HepG2 (cell line): ENCODE measurements around the gene CCDC142. TPM values are rescaled to one million over a fixed set of nuclear protein-coding genes. Genes with fewer than 3 reads are reported as not detected.

Source experiments
- ATAC-seq: fragments of 200-7000 bp; cut with Tn5 transposase; 3 replicates; pipeline ENCODE4 v1.9.1; 2020; ENCODE audit warnings: mild to moderate bottlenecking, moderate library complexity
- BruUV-seq: library from RNA; stranded (reverse); fragments of 400-500 nt; replicated peaks from 2 replicates; lab custom pipeline; 2021; lab: Mats Ljungman, UMichigan
- CTCF ChIA-PET: fragments of 300-600 bp; formaldehyde crosslinking; extraction: SDS; loops from one replicate; lab custom pipeline; 2021; ENCODE audit warnings: low total read pairs, inconsistent platforms, low intra/inter-chr PET ratio; lab: Yijun Ruan, JAX
- POLR2A ChIA-PET: fragments of 350-600 bp; sonication (Branson Sonifier 250); formaldehyde crosslinking; loops from one replicate; lab custom pipeline; 2020; ENCODE audit warnings: antibody characterized with exemption, inconsistent platforms; lab: Yijun Ruan, JAX
- DNase-seq: peaks from one replicate; pipeline ENCODE4 v3.0.0-alpha.2; 2015; ENCODE audit warnings: low spot score
- FAIRE-seq: peaks from 3 replicates; lab custom pipeline; 2011; peaks lifted over from hg19 to GRCh38; lab: Jason Lieb, UNC
- H2AFZ ChIP-seq: one replicate; pipeline ENCODE4 v1.6.1; 2011; ENCODE audit warnings: low read length, inconsistent platforms
- H3K27ac ChIP-seq: fragments of 300-600 bp; 3 replicates; pipeline ENCODE4 v1.8.0; 2011; ENCODE audit warnings: mixed run types, mild to moderate bottlenecking, mixed read lengths, low read length, inconsistent platforms; ENCODE audit not compliant: insufficient read depth; ENCODE audit errors: extremely low read length
- H3K27me3 ChIP-seq, 2 experiments: fragments of 200-600 bp in 1 of 2; 2 replicates in 1 of 2; 3 replicates in 1 of 2; pipeline versions ENCODE4 v1.6.0 to v1.8.0; 2011; ENCODE audit warnings: low read length in 2 of 2, mild to moderate bottlenecking in 2 of 2, moderate library complexity in 2 of 2, inconsistent platforms in 1 of 2; ENCODE audit not compliant: insufficient read depth in 2 of 2, control insufficient read depth in 1 of 2
- H3K36me3 ChIP-seq, 2 experiments: fragments of 200-600 bp in 1 of 2; replicated peaks in 1 of 2; 2 replicates in 1 of 2; 3 replicates in 1 of 2; pipeline versions ENCODE4 v1.5.1 to v1.8.0; 2011; ENCODE audit warnings: low read length in 2 of 2, inconsistent platforms in 1 of 2; ENCODE audit not compliant: insufficient read depth in 2 of 2, control insufficient read depth in 1 of 2
- H3K4me1 ChIP-seq: 2 replicates; pipeline ENCODE4 v1.5.1; 2012; ENCODE audit warnings: low read length, inconsistent platforms; ENCODE audit not compliant: insufficient read depth
- H3K4me2 ChIP-seq: 2 replicates; pipeline ENCODE4 v1.6.0; 2011; ENCODE audit warnings: low read depth, low read length, inconsistent platforms
- H3K4me3 ChIP-seq, 3 experiments: fragments of 200-600 bp in 1 of 3; sonication (generic), shearing (Covaris generic) in 1 of 3; replicated peaks in 1 of 3; 2 replicates each; pipeline ENCODE4 v1.5.1; 2011 to 2016; ENCODE audit warnings: low read length in 3 of 3, inconsistent platforms in 2 of 3, low read depth in 2 of 3, mild to moderate bottlenecking in 2 of 3, control low read depth in 1 of 3, mixed read lengths in 1 of 3; ENCODE audit not compliant: insufficient read depth in 1 of 3
- H3K79me2 ChIP-seq: one replicate; pipeline ENCODE4 v1.6.1; 2011; ENCODE audit warnings: low read length, inconsistent platforms; ENCODE audit not compliant: insufficient read depth
- H3K9ac ChIP-seq: 2 replicates; pipeline ENCODE4 v1.6.0; 2011; ENCODE audit warnings: mild to moderate bottlenecking, low read depth, low read length, inconsistent platforms; ENCODE audit not compliant: insufficient read depth
- H3K9me3 ChIP-seq: 2 replicates; pipeline ENCODE4 v1.5.1; 2012; ENCODE audit warnings: mild to moderate bottlenecking, low read length
- H4K20me1 ChIP-seq: 2 replicates; pipeline ENCODE4 v1.6.0; 2011; ENCODE audit warnings: inconsistent platforms, mild to moderate bottlenecking, low read length, moderate library complexity; ENCODE audit not compliant: insufficient read depth
- ELF4 ChIP-seq: sonication (generic); formaldehyde crosslinking; IDR thresholded peaks from 2 replicates; pipeline ENCODE4 v1.5.0; 2020; ENCODE audit warnings: missing genetic modification reagents, mild to moderate bottlenecking, moderate library complexity, borderline replicate concordance
- HNF4G ChIP-seq, 2 experiments: sonication (generic) in 1 of 2; formaldehyde crosslinking in 1 of 2; IDR thresholded peaks; 2 replicates each; pipeline versions ENCODE4 v1.4.0 to v1.6.1; 2011 to 2020; ENCODE audit warnings: borderline replicate concordance in 2 of 2, low read depth in 2 of 2, mild to moderate bottlenecking in 2 of 2, low read length in 1 of 2, missing genetic modification reagents in 1 of 2, moderate library complexity in 1 of 2
- MTERF4 ChIP-seq: sonication (generic); formaldehyde crosslinking; IDR thresholded peaks from 2 replicates; pipeline ENCODE4 v1.8.0; 2023; ENCODE audit warnings: mild to moderate bottlenecking, missing genetic modification reagents
- NFIC ChIP-seq: IDR thresholded peaks from 2 replicates; pipeline ENCODE4 v1.6.1; 2012; ENCODE audit warnings: mild to moderate bottlenecking, low read length, inconsistent platforms
- RFX3 ChIP-seq: IDR thresholded peaks from 2 replicates; pipeline ENCODE4 v1.6.1; 2016; ENCODE audit warnings: missing biosample characterization, missing genetic modification reagents
- SMYD3 ChIP-seq: sonication (generic); formaldehyde crosslinking; IDR thresholded peaks from 2 replicates; pipeline ENCODE4 v1.8.1; 2023; ENCODE audit warnings: mild to moderate bottlenecking, missing genetic modification reagents
- ZNF263 ChIP-seq: sonication (generic); formaldehyde crosslinking; IDR thresholded peaks from 2 replicates; pipeline ENCODE4 v1.4.0; 2020; ENCODE audit warnings: missing genetic modification reagents
- ZNF431 ChIP-seq: sonication (generic); formaldehyde crosslinking; IDR thresholded peaks from 2 replicates; pipeline ENCODE4 v1.9.0; 2022; ENCODE audit warnings: missing genetic modification reagents, low read depth, mild to moderate bottlenecking, borderline replicate concordance
- ZNF747 ChIP-seq: sonication (generic); formaldehyde crosslinking; IDR thresholded peaks from 2 replicates; pipeline ENCODE4 v1.8.1; 2023; ENCODE audit warnings: missing genetic modification reagents, mild to moderate bottlenecking, borderline replicate concordance
- WGBS: methylation state at CpG from one replicate; pipeline ENCODE4 v1.1.6; 2017; ENCODE audit warnings: low lambda C conversion rate; 5-methylcytosine and 5-hydroxymethylcytosine counted together
- in situ Hi-C: cut with HindIII; loops from 2 replicates; pipeline ENCODE4 v1.10.0; 2017; ENCODE audit warnings: low pct_unique_long_range_greater_than_20kb; ENCODE audit not compliant: extremely low pct_ligation_motif_present
- intact Hi-C: fragments of 100-400 bp; cut with micrococcal nuclease; formaldehyde crosslinking; loops from one replicate; pipeline ENCODE4 v1.10.0; 2022; ENCODE audit not compliant: unreplicated experiment
- polyA plus RNA-seq, 8 experiments: library from polyadenylated mRNA; depleted of rRNA in 3 of 8; stranded (reverse) in 7 of 8; unstranded in 1 of 8; fragments of >200 nt; fragmentation: Illumina TruSeq in 4 of 8; extraction: Trizol in 4 of 8; gene quantifications; 2 replicates each; pipeline versions ENCODE4 v1.2.1 to v1.2.3, GENCODE V29; 2011 to 2016; ENCODE audit warnings: low read depth in 4 of 8, missing spikeins in 1 of 8, mixed read lengths in 1 of 8; ENCODE audit not compliant: insufficient read depth in 1 of 8
- total RNA-seq, 5 experiments: library from RNA; depleted of rRNA; stranded (reverse); fragments of >200 nt; fragmentation: Illumina TruSeq; extraction: Trizol; gene quantifications; 2 replicates each; pipeline ENCODE4 v1.2.3, GENCODE V29; 2016; ENCODE audit warnings: low read depth in 1 of 5
- TF ChIP-seq, protein P1 (sequence below): IDR thresholded peaks from 2 replicates; pipeline ENCODE4 v1.6.1; 2012; ENCODE audit warnings: low read length, improper control_type of control experiment
- TF ChIP-seq, protein P2 (sequence below): sonication (generic); formaldehyde crosslinking; IDR thresholded peaks from 2 replicates; pipeline ENCODE4 v1.5.1; 2020; ENCODE audit warnings: mild to moderate bottlenecking, missing genetic modification reagents, moderate library complexity

The CCDC142 gene
- total and polyA plus RNA-seq, 2 of the 13 experiments (the other 11 are each of a cell fraction or from before 2014, with no cell fraction given): 14.7 to 30.4 TPM

DNA sequence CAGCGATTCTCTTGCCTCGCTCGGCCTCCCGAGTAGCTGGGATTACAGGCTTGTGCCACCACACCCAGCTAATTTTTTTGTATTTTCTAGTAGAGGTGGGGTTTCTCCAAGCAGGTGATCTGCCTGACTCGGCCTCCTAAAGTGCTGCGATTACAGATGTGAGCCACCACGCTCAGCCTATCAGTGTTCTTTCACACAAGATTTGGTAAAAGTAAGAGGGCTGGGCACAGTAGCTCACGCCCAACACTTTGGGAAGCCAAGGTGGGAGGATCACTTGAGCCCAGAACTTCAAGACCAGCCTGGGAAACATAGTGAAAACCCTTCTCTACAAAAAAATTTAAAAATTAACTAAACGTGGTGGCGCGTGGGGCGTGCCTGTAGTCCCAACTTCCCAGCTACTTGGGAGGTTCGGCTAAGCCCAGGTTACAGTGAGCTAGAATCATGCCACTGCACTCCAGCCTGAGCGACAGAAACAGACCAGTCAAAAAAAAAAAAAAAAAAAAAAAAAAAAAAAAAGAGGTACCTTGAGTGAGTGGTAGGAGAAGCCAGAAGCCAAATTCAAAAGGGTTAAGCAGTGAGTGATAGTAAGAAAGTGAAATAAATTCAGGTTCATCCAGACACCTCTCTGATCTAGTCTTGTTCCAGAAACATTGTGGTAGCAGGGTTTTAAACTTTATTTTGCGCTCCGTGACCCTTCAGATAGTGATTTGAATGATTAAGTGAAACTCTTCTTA, 11.3 kb downstream of the CCDC142 start:
- CTCF ChIA-PET: no interaction called here
- FAIRE-seq: no peak
- 0 out of 2 replicates have a peak, but pooled peaks have one; percentile 26 for TF ChIP-seq ZNF431 (CRISPR knock-in tag)
- TF ChIP-seq, protein P1, sequence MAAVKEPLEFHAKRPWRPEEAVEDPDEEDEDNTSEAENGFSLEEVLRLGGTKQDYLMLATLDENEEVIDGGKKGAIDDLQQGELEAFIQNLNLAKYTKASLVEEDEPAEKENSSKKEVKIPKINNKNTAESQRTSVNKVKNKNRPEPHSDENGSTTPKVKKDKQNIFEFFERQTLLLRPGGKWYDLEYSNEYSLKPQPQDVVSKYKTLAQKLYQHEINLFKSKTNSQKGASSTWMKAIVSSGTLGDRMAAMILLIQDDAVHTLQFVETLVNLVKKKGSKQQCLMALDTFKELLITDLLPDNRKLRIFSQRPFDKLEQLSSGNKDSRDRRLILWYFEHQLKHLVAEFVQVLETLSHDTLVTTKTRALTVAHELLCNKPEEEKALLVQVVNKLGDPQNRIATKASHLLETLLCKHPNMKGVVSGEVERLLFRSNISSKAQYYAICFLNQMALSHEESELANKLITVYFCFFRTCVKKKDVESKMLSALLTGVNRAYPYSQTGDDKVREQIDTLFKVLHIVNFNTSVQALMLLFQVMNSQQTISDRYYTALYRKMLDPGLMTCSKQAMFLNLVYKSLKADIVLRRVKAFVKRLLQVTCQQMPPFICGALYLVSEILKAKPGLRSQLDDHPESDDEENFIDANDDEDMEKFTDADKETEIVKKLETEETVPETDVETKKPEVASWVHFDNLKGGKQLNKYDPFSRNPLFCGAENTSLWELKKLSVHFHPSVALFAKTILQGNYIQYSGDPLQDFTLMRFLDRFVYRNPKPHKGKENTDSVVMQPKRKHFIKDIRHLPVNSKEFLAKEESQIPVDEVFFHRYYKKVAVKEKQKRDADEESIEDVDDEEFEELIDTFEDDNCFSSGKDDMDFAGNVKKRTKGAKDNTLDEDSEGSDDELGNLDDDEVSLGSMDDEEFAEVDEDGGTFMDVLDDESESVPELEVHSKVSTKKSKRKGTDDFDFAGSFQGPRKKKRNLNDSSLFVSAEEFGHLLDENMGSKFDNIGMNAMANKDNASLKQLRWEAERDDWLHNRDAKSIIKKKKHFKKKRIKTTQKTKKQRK: no peak
- TF ChIP-seq MTERF4: no peak
- TF ChIP-seq ZNF747 (CRISPR knock-in tag): no peak
- TF ChIP-seq NFIC: 0 out of 2 replicates have a peak, but pooled peaks have one; percentile 28
- no peak for TF ChIP-seq HNF4G (IDR thresholded peaks at IDR 0.05; ENCODE audit: borderline replicate concordance, low read depth, low read length)
- TF ChIP-seq HNF4G (CRISPR knock-in tag; IDR thresholded peaks at IDR 0.05; ENCODE audit: borderline replicate concordance, low read depth): no peak
- TF ChIP-seq, protein P2, sequence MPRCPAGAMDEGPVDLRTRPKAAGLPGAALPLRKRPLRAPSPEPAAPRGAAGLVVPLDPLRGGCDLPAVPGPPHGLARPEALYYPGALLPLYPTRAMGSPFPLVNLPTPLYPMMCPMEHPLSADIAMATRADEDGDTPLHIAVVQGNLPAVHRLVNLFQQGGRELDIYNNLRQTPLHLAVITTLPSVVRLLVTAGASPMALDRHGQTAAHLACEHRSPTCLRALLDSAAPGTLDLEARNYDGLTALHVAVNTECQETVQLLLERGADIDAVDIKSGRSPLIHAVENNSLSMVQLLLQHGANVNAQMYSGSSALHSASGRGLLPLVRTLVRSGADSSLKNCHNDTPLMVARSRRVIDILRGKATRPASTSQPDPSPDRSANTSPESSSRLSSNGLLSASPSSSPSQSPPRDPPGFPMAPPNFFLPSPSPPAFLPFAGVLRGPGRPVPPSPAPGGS (CRISPR knock-in tag): no peak
- TF ChIP-seq RFX3 (CRISPR knock-in tag): no peak
- TF ChIP-seq SMYD3: no peak
- peak; percentile 23; the same call in 1 of the 2 replicates for TF ChIP-seq ZNF263
- TF ChIP-seq ELF4 (CRISPR knock-in tag): no peak

More for the DNA sequence above, 11.3 kb downstream of the CCDC142 start:
- Histone ChIP-seq H3K4me2 (peak overlapping the region; percentile 95), H4K20me1 (no peaks in the 10 kb centered on the region), H3K79me2 (peaks cover 2% of the 10 kb centered on the region), H3K9me3 (no peaks in the 10 kb centered on the region), H3K9ac (peak overlapping the region; percentile 86), H3K4me3 (peak overlapping the region; percentile 67 to 91 (median 83)), H3K27ac (peak overlapping the region; percentile 83), H3K27me3 (no peaks in the 10 kb centered on the region; a peak in 1 of 5 replicates), H2AFZ (no peak overlapping the region), H3K4me1 (peaks cover 51% of the 10 kb centered on the region), H3K36me3 (peaks cover 7 to 16% of the 10 kb centered on the region in 2 experiments)
- 46% methylated on average over 16 of the region's 16 CpGs for WGBS
- no peak for DNase-seq
- POLR2A ChIA-PET: interaction anchor here (0.7 to 20.6 kb wide), 16 partner anchors 10 to 293 kb away, joined by 3 to 795 read pairs (median 6); partner anchors contain the start of genes AUP1, CCDC142, DQX1 and HTRA2
- intact Hi-C loops: loop anchor here (1.0 to 2.0 kb wide), 2 partner anchors 13 to 58 kb away; partner anchors contain the start of genes AUP1, HTRA2 and WBP1
- BruUV-seq: no TSS peak
- in situ Hi-C loops: no loop called here
- peak; percentile 12 for ATAC-seq
